Activated naive CD8-positive, alpha-beta T cell treated with anti-CD3 and anti-CD28 coated beads for 36 hours (primary cell): ENCODE measurements around the gene ZC3H8. TPM values are rescaled to one million over a fixed set of nuclear protein-coding genes. Genes with fewer than 3 reads are reported as not detected.

Source experiments
- DNase-seq: peaks from one replicate; pipeline ENCODE4 v3.0.0; 2021
- H3K27ac Mint-ChIP-seq: one replicate; pipeline ENCODE4 v1.8.0; 2022; ENCODE audit warnings: mild to moderate bottlenecking, moderate library complexity, mixed read lengths
- H3K27me3 Mint-ChIP-seq: one replicate; pipeline ENCODE4 v1.8.0; 2022; ENCODE audit warnings: mild to moderate bottlenecking, mixed read lengths
- H3K36me3 Mint-ChIP-seq: one replicate; pipeline ENCODE4 v1.8.0; 2021; ENCODE audit warnings: mild to moderate bottlenecking, mixed read lengths
- H3K4me1 Mint-ChIP-seq: one replicate; pipeline ENCODE4 v1.8.0; 2021; ENCODE audit warnings: mixed read lengths
- H3K4me3 Mint-ChIP-seq: one replicate; pipeline ENCODE4 v1.8.0; 2022; ENCODE audit warnings: mild to moderate bottlenecking, moderate library complexity, mixed read lengths
- H3K9me3 Mint-ChIP-seq: one replicate; pipeline ENCODE4 v1.8.0; 2022; ENCODE audit warnings: mixed read lengths
- total RNA-seq, 2 experiments: library from RNA; stranded (reverse); gene quantifications; one replicate each; pipeline ENCODE4 v1.2.3, GENCODE V29; 2021

The ZC3H8 gene
- total RNA-seq, 2 experiments from 2014 or later, result 23.7 to 26.8 TPM

GRCh38 chr2:112275311-112275886, 20.6 kb upstream of the ZC3H8 start, which contains the start of gene ZC3H6:
TSS of gene ZC3H6 (plus strand) at chr2:112275597. CDS start at chr2:112275995, 398 bp downstream.
- peaks cover 24% of the 10 kb centered on the region for H3K4me1 Mint-ChIP-seq
- no peaks in the 10 kb centered on the region for H3K36me3 Mint-ChIP-seq
- H3K27me3 Mint-ChIP-seq, result no peaks in the 10 kb centered on the region
- peak; percentile 100 for DNase-seq
- H3K27ac Mint-ChIP-seq, result peak within 1 kb of the TSS; percentile 98
- peak within 1 kb of the TSS; percentile 92 for H3K4me3 Mint-ChIP-seq
- no peaks in the 10 kb centered on the region for H3K9me3 Mint-ChIP-seq

- Mint-ChIP-seq H3K27me3 (no peaks in the 10 kb centered on the region), H3K4me3 (no peak overlapping the region), H3K4me1 (peaks cover 13% of the 10 kb centered on the region), H3K27ac (no peak overlapping the region), H3K9me3 (peaks cover 3% of the 10 kb centered on the region), H3K36me3 (peaks cover 2% of the 10 kb centered on the region)
- DNase-seq, result no peak
Observed at GRCh38 chr2:112273349-112273748, 18.5 kb upstream of the ZC3H8 start.

- Mint-ChIP-seq H3K9me3 (peaks cover 8% of the 10 kb centered on the region), H3K4me3 (no peak overlapping the region), H3K4me1 (peaks cover 9% of the 10 kb centered on the region), H3K27me3 (no peaks in the 10 kb centered on the region), H3K27ac (no peak overlapping the region), H3K36me3 (peaks cover 3% of the 10 kb centered on the region)
- DNase-seq, result no peak
Observed at GRCh38 chr2:112272669-112273068, 17.8 kb upstream of the ZC3H8 start.

GRCh38 chr2:112268547-112268946, 13.7 kb upstream of the ZC3H8 start:
- H3K4me3 Mint-ChIP-seq, result no peak overlapping the region
- H3K27me3 Mint-ChIP-seq, result no peaks in the 10 kb centered on the region
- H3K36me3 Mint-ChIP-seq, result peaks cover 3% of the 10 kb centered on the region
- no peak for DNase-seq
- peaks cover 8% of the 10 kb centered on the region for H3K9me3 Mint-ChIP-seq
- no peak overlapping the region for H3K27ac Mint-ChIP-seq
- peaks cover 7% of the 10 kb centered on the region for H3K4me1 Mint-ChIP-seq

GRCh38 chr2:112262876-112263275, 8.0 kb upstream of the ZC3H8 start:
- no peak overlapping the region for H3K4me3 Mint-ChIP-seq

GRCh38 chr2:112260295-112260625, 5.4 kb upstream of the ZC3H8 start:
- H3K27ac Mint-ChIP-seq, result no peak overlapping the region
- no peak for DNase-seq
- no peaks in the 10 kb centered on the region for H3K36me3 Mint-ChIP-seq
- peaks cover 5% of the 10 kb centered on the region for H3K27me3 Mint-ChIP-seq
- H3K9me3 Mint-ChIP-seq, result peaks cover 5% of the 10 kb centered on the region
- H3K4me3 Mint-ChIP-seq, result no peak overlapping the region
- H3K4me1 Mint-ChIP-seq, result peaks cover 15% of the 10 kb centered on the region

More at GRCh38 chr2:112262876-112263275, 8.0 kb upstream of the ZC3H8 start:
- Mint-ChIP-seq H3K9me3 (peaks cover 5% of the 10 kb centered on the region), H3K4me1 (peaks cover 15% of the 10 kb centered on the region), H3K27me3 (peaks cover 5% of the 10 kb centered on the region), H3K27ac (no peak overlapping the region), H3K36me3 (no peaks in the 10 kb centered on the region)
- no peak for DNase-seq

GRCh38 chr2:112259509-112260294, 4.9 kb upstream of the ZC3H8 start:
- Mint-ChIP-seq H3K27ac (peak overlapping the region; percentile 65), H3K4me3 (peak overlapping the region; percentile 55), H3K4me1 (peaks cover 15% of the 10 kb centered on the region), H3K36me3 (no peaks in the 10 kb centered on the region), H3K27me3 (peaks cover 5% of the 10 kb centered on the region), H3K9me3 (peaks cover 5% of the 10 kb centered on the region)
- DNase-seq, result peak; percentile 79

GRCh38 chr2:112257575-112257974, 2.7 kb upstream of the ZC3H8 start:
- Mint-ChIP-seq H3K9me3 (peaks cover 5% of the 10 kb centered on the region), H3K27me3 (peaks cover 1% of the 10 kb centered on the region), H3K36me3 (peaks cover 12% of the 10 kb centered on the region), H3K4me1 (peaks cover 21% of the 10 kb centered on the region), H3K4me3 (no peak overlapping the region), H3K27ac (no peak overlapping the region)
- DNase-seq, result no peak

- no peak overlapping the region for H3K27ac Mint-ChIP-seq
- DNase-seq, result no peak
- peaks cover 12% of the 10 kb centered on the region for H3K36me3 Mint-ChIP-seq
- H3K27me3 Mint-ChIP-seq, result no peaks in the 10 kb centered on the region
- no peak overlapping the region for H3K4me3 Mint-ChIP-seq
- H3K4me1 Mint-ChIP-seq, result peaks cover 21% of the 10 kb centered on the region
- H3K9me3 Mint-ChIP-seq, result peaks cover 5% of the 10 kb centered on the region
Observed at GRCh38 chr2:112256654-112257053, 1.8 kb upstream of the ZC3H8 start.

GRCh38 chr2:112255875-112256274, 1.0 kb upstream of the ZC3H8 start:
- no peak overlapping the region for H3K4me3 Mint-ChIP-seq

GRCh38 chr2:112253261-112253815, 1.5 kb downstream of the ZC3H8 start:
- peaks cover 20% of the 10 kb centered on the region for H3K36me3 Mint-ChIP-seq
- H3K27ac Mint-ChIP-seq, result peak overlapping the region; percentile 30
- H3K4me3 Mint-ChIP-seq, result peak overlapping the region; percentile 86
- DNase-seq, result no peak
- peaks cover 5% of the 10 kb centered on the region for H3K9me3 Mint-ChIP-seq
- peaks cover 12% of the 10 kb centered on the region for H3K4me1 Mint-ChIP-seq
- H3K27me3 Mint-ChIP-seq, result no peaks in the 10 kb centered on the region

More at GRCh38 chr2:112255875-112256274, 1.0 kb upstream of the ZC3H8 start:
- Mint-ChIP-seq H3K9me3 (peaks cover 5% of the 10 kb centered on the region), H3K27me3 (no peaks in the 10 kb centered on the region), H3K36me3 (peaks cover 12% of the 10 kb centered on the region), H3K4me1 (peaks cover 21% of the 10 kb centered on the region), H3K27ac (no peak overlapping the region)
- DNase-seq, result no peak

- no peak overlapping the region for H3K27ac Mint-ChIP-seq
- peaks cover 11% of the 10 kb centered on the region for H3K4me1 Mint-ChIP-seq
- peaks cover 32% of the 10 kb centered on the region for H3K36me3 Mint-ChIP-seq
- no peak for DNase-seq
- peaks cover 5% of the 10 kb centered on the region for H3K9me3 Mint-ChIP-seq
- no peaks in the 10 kb centered on the region for H3K27me3 Mint-ChIP-seq
- no peak overlapping the region for H3K4me3 Mint-ChIP-seq
Observed at GRCh38 chr2:112251271-112251670, 3.6 kb downstream of the ZC3H8 start.

- no peak overlapping the region for H3K27ac Mint-ChIP-seq
- no peak for DNase-seq
- H3K36me3 Mint-ChIP-seq, result peaks cover 50% of the 10 kb centered on the region
- no peak overlapping the region for H3K4me3 Mint-ChIP-seq
- H3K4me1 Mint-ChIP-seq, result peaks cover 43% of the 10 kb centered on the region
- H3K9me3 Mint-ChIP-seq, result no peaks in the 10 kb centered on the region
- H3K27me3 Mint-ChIP-seq, result no peaks in the 10 kb centered on the region
Observed at GRCh38 chr2:112244854-112245253, 10.0 kb downstream of the ZC3H8 start.

- Mint-ChIP-seq H3K4me3 (peak overlapping the region; percentile 14), H3K9me3 (no peaks in the 10 kb centered on the region), H3K36me3 (peaks cover 41% of the 10 kb centered on the region), H3K4me1 (peaks cover 44% of the 10 kb centered on the region), H3K27me3 (no peaks in the 10 kb centered on the region), H3K27ac (no peak overlapping the region)
- DNase-seq, result no peak
Observed at GRCh38 chr2:112243233-112243632, 11.6 kb downstream of the ZC3H8 start.

GRCh38 chr2:112242384-112242783, 12.5 kb downstream of the ZC3H8 start:
- peaks cover 46% of the 10 kb centered on the region for H3K4me1 Mint-ChIP-seq
- no peak overlapping the region for H3K4me3 Mint-ChIP-seq
- H3K27ac Mint-ChIP-seq, result no peak overlapping the region
- H3K27me3 Mint-ChIP-seq, result no peaks in the 10 kb centered on the region
- H3K36me3 Mint-ChIP-seq, result peaks cover 39% of the 10 kb centered on the region
- DNase-seq, result no peak
- H3K9me3 Mint-ChIP-seq, result no peaks in the 10 kb centered on the region
